ENCODE measurements around the gene SOX1.

Gene SOX1

GRCh38 chr13:112110479-112110878 is 43.5 kb downstream of the SOX1 start:
- no peak for DNase-seq

- DNase-seq = no peak
These were observed 44.4 kb downstream of the SOX1 start for GRCh38 chr13:112111239-112111857.

GRCh38 chr13:112112534-112113276 is 45.8 kb downstream of the SOX1 start:
- DNase-seq = no peak

- DNase-seq = no peak
These were observed 46.4 kb downstream of the SOX1 start for GRCh38 chr13:112113348-112113747.

- DNase-seq = no peak
These were observed 46.9 kb downstream of the SOX1 start for GRCh38 chr13:112113851-112114250.

GRCh38 chr13:112114391-112114790 is 47.4 kb downstream of the SOX1 start:
- DNase-seq = no peak

- no peak for DNase-seq
These were observed 48.6 kb downstream of the SOX1 start for GRCh38 chr13:112115403-112116091.

GRCh38 chr13:112116187-112116950 is 49.4 kb downstream of the SOX1 start:
- no peak for DNase-seq

- DNase-seq = no peak
These were observed 50.5 kb downstream of the SOX1 start for GRCh38 chr13:112117258-112117954.

- DNase-seq = no peak
These were observed 51.0 kb downstream of the SOX1 start for GRCh38 chr13:112117955-112118302.

GRCh38 chr13:112118451-112119064 is 51.6 kb downstream of the SOX1 start:
- no peak for DNase-seq

- DNase-seq = no peak
These were observed 52.5 kb downstream of the SOX1 start for GRCh38 chr13:112119192-112120030.

GRCh38 chr13:112120031-112120373 is 53.1 kb downstream of the SOX1 start:
- DNase-seq = no peak

Data from NCI-H82 (cell line).